Measurements from ENCODE around the gene SLC16A1.
A peak's percentile ranks its signal among the peaks of the same experiment; 100 is the strongest.

Gene SLC16A1

DNA sequence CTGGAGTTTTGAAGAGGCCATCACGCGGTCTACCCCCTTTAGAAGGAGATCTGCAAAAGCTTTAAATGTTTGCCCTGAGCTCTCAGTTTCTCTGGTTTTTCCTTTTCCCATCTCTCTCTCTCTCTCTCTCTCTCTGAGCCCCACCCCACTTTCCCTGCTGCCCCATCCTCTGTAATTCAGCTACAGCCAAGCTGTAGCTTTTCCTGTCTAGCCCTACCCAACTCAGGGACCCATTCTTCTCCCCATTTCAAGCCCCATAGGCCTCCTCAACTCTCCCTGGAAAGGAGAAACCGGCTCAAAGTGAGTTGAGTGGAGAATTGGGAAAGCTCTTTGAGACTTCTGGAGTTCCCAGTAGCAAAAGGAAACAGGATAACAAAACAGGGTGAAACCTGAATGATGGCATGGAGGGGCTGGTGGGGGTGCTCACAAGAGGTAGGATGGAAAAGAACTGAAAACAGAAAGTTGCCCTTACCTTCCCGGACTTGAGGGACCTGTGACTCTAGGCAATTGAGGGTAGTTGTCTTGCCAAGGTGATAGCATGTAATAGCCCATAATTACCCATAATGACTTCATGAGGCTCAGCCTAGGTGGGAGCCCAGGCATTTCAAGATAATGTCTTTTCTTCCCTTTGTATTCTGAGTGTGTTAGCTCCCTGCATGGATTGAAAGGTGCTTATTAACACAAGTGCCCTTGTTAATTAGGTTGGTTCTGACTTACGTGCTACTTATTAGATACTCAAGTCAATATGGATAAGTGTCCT lies 84.9 kb downstream of the SLC16A1 start:
- no peak for DNase-seq (ENCODE audit: low read depth)
- TF ChIP-seq, protein P1, sequence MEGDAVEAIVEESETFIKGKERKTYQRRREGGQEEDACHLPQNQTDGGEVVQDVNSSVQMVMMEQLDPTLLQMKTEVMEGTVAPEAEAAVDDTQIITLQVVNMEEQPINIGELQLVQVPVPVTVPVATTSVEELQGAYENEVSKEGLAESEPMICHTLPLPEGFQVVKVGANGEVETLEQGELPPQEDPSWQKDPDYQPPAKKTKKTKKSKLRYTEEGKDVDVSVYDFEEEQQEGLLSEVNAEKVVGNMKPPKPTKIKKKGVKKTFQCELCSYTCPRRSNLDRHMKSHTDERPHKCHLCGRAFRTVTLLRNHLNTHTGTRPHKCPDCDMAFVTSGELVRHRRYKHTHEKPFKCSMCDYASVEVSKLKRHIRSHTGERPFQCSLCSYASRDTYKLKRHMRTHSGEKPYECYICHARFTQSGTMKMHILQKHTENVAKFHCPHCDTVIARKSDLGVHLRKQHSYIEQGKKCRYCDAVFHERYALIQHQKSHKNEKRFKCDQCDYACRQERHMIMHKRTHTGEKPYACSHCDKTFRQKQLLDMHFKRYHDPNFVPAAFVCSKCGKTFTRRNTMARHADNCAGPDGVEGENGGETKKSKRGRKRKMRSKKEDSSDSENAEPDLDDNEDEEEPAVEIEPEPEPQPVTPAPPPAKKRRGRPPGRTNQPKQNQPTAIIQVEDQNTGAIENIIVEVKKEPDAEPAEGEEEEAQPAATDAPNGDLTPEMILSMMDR (conservative IDR thresholded peaks at IDR 0.05; ENCODE audit: low read depth, low read length) = no peak
- H3K4me3 ChIP-seq (ENCODE audit: low read length) = no peak overlapping the region

DNA sequence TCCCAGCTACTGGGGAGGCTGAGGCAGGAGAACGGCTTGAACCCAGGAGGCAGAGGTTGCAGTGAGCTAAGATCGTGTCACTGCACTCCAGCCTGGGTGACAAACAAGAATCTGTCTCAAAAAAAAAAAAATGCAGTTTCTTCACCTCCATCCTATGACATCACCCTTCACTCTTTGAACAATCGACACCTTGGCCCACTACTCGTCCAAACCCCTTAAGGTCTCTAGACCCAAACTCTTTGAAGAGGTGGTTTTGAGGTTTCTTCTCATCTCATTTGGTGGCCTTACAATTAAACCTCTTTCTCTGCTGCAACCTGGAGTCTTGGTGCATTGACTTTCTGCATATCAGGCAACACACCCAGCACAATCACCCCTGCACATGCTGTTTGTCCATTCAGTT lies 86.1 kb downstream of the SLC16A1 start:
- no peak overlapping the region for H3K4me3 ChIP-seq (ENCODE audit: low read length)
- DNase-seq (ENCODE audit: low read depth) = no peak
- TF ChIP-seq, protein P1 (conservative IDR thresholded peaks at IDR 0.05; ENCODE audit: low read depth, low read length) = no peak

- H3K4me3 ChIP-seq (ENCODE audit: low read length) = no peak overlapping the region
- TF ChIP-seq, protein P1 (conservative IDR thresholded peaks at IDR 0.05; ENCODE audit: low read depth, low read length) = no peak
- DNase-seq (ENCODE audit: low read depth) = no peak
Observed at GRCh38 chr1:112868191-112868590, 87.8 kb downstream of the SLC16A1 start.

GRCh38 chr1:112866981-112867380 lies 89.0 kb downstream of the SLC16A1 start:
- TF ChIP-seq, protein P1 (conservative IDR thresholded peaks at IDR 0.05; ENCODE audit: low read depth, low read length) = no peak
- DNase-seq (ENCODE audit: low read depth) = no peak
- no peak overlapping the region for H3K4me3 ChIP-seq (ENCODE audit: low read length)

- DNase-seq (ENCODE audit: low read depth) = peak; percentile 82
- TF ChIP-seq, protein P1 (conservative IDR thresholded peaks at IDR 0.05; ENCODE audit: low read depth, low read length) = no peak
- no peak overlapping the region for H3K4me3 ChIP-seq (ENCODE audit: low read length)
Observed at GRCh38 chr1:112866151-112866550, 89.8 kb downstream of the SLC16A1 start.

- TF ChIP-seq, protein P1 (conservative IDR thresholded peaks at IDR 0.05; ENCODE audit: low read depth, low read length) = no peak
- DNase-seq (ENCODE audit: low read depth) = no peak
Observed at GRCh38 chr1:112862753-112863426, 93.1 kb downstream of the SLC16A1 start.

More at GRCh38 chr1:112862753-112863426, 93.1 kb downstream of the SLC16A1 start:
- no peak overlapping the region for H3K4me3 ChIP-seq (ENCODE audit: low read length)

Data from retinal pigment epithelial cell (primary cell).